Activated effector memory CD4-positive, alpha-beta T cell treated with Interleukin-2 at 50 U/mL for 16 hours (primary cell): Measurements from ENCODE around the gene LY6G5C.
A peak's percentile ranks its signal among the peaks of the same experiment; 100 is the strongest.

Experiments used
- DNase-seq: peaks from one replicate; pipeline ENCODE4 v3.0.0-alpha.2; 2020

LY6G5C gene

GRCh38 chr6:31691078-31691463 is 10.2 kb upstream of the LY6G5C start:
- DNase-seq: no peak

GRCh38 chr6:31690231-31691077 is 9.6 kb upstream of the LY6G5C start:
- no peak for DNase-seq

- no peak for DNase-seq
Measured at GRCh38 chr6:31689249-31690110, 8.6 kb upstream of the LY6G5C start.

GRCh38 chr6:31687860-31688693 is 7.2 kb upstream of the LY6G5C start:
- DNase-seq: no peak

- no peak for DNase-seq
Measured at GRCh38 chr6:31687321-31687720, 6.5 kb upstream of the LY6G5C start.

GRCh38 chr6:31686483-31686882 is 5.6 kb upstream of the LY6G5C start:
- DNase-seq: no peak

GRCh38 chr6:31683591-31683990 is 2.7 kb upstream of the LY6G5C start:
- no peak for DNase-seq

- peak; percentile 21 for DNase-seq
Measured at GRCh38 chr6:31681135-31681671, 336 bp upstream of the LY6G5C start.

- DNase-seq: no peak
Measured at GRCh38 chr6:31677955-31678354, 2.9 kb downstream of the LY6G5C start.

GRCh38 chr6:31676904-31677303 is 4.0 kb downstream of the LY6G5C start:
- DNase-seq: no peak

GRCh38 chr6:31676322-31676903 is 4.5 kb downstream of the LY6G5C start:
- no peak for DNase-seq

- DNase-seq: no peak
Measured at GRCh38 chr6:31669676-31670075, 11.2 kb downstream of the LY6G5C start, which contains the start of gene LY6G5B. Gene LY6G5B (plus strand): TSS chr6:31669976. CDS start chr6:31670951, 975 bp downstream.

- no peak for DNase-seq
Measured at GRCh38 chr6:31666337-31666965, 14.4 kb downstream of the LY6G5C start.

- peak; percentile 98 for DNase-seq
Measured at GRCh38 chr6:31665501-31666336, 15.1 kb downstream of the LY6G5C start, which contains the start of gene CSNK2B. Gene CSNK2B (plus strand): TSS chr6:31666080. CDS start chr6:31666832, 752 bp downstream.

GRCh38 chr6:31664790-31665500 is 15.9 kb downstream of the LY6G5C start, which contains the start of gene GPANK1:
Gene GPANK1 (minus strand): TSS chr6:31664997. CDS start chr6:31664478, 519 bp downstream.
- DNase-seq: peak; percentile 83

- no peak for DNase-seq
Measured at GRCh38 chr6:31663961-31664789, 16.7 kb downstream of the LY6G5C start.

- no peak for DNase-seq
Measured at GRCh38 chr6:31663126-31663960, 17.5 kb downstream of the LY6G5C start.
